MM.1S (cell line): ENCODE results near the gene NRN1L.
A peak's percentile ranks its signal among the peaks of the same experiment; 100 is the strongest.

Experiments used
- CTCF ChIP-seq: fragments of 300-600 bp; sonication (generic); IDR thresholded peaks from 2 replicates; pipeline ENCODE4 v1.5.1; 2016; ENCODE audit warnings: antibody characterized with exemption, low read length, mixed read lengths
- EZH2 ChIP-seq: fragments of 300-600 bp; sonication (generic); optimal IDR thresholded peaks from 2 replicates; pipeline ENCODE3; 2017; ENCODE audit warnings: low read depth, mild to moderate bottlenecking, antibody characterized with exemption, low read length, mixed read lengths

- TF ChIP-seq CTCF: peak; percentile 4; the same call in 1 of the 2 replicates
- no peak for TF ChIP-seq EZH2
Measured at GRCh38 chr16:67926181-67926750, 41.6 kb downstream of the NRN1L start.
